Fibroblast of the conjunctiva (primary cell): ENCODE measurements around the gene MAN2C1.
"Not testable (repeated sequence)": the region's sequence is repeated elsewhere in the genome, so short reads cannot be mapped to it uniquely, and the experiment has no call there.

ENCODE experiments used
- DNase-seq: peaks from one replicate; pipeline ENCODE4 v3.0.0-alpha.2; 2010; ENCODE audit warnings: low read depth

MAN2C1 gene

DNA sequence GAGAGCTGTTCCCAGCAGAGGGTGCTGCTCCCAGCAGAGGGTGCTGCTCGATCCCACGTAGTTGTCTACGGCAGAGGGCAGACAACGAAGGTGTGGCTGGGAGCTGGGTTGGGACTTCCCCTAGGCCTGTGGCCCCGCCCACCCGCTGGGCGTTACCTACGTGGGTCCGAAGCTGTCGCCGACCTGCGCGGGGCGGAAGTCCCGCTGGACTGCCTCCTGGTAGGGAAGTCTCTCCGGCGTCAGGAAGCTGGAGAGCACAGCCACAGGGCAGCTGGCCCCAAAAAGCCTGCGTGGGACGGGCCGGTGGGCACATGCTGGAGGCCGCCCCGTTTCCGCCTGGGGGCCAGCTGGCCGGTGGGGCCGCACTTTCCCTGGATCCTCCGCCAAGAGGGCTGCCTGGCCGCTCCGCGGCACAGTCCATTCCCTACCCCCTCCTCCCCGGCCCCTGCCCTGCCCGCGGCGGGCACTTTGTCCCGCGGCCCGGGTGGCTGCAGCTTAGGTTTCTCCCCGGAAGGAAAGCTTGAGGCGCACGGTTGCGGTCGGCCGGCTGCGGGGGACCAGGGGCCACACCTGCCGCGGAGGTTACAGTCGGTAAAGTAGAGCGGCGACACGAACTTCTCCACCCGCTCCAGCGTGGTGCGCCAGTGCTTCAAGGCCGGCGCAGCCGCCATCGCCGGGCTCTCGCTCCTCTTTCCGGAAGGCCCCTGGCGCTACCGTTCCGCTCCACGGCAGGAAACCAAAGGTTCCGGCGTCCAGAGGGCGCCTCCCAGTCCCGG is at the start of gene MAN2C1:
TSS of gene MAN2C1 (minus strand) at position 695 of the 776 bp plus-strand sequence. CDS start at position 671, 24 bp downstream.
- peak; percentile 92 for DNase-seq

GRCh38 chr15:75416584-75416983 is 48.2 kb upstream of the MAN2C1 start:
- no peak for DNase-seq

GRCh38 chr15:75410196-75410595 is 41.8 kb upstream of the MAN2C1 start:
- DNase-seq, result no peak

DNA sequence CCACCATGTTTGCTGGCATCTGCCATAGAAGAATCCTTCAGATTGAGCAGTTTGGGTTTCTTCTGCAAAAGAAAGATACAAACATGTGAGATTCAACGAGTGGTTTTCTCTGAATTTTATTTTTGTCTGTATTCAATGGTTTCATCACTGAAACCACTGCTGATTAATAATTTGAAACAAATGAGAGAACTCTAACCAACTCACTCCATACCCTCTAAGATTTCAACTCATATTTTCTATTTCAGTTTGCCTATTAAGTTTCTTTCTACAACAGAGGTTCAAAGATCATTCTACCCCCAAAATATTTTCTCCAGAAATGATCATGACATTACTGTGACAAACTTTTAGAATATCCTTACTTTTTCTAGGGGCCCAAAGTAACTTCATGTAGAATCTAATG is 38.7 kb upstream of the MAN2C1 start:
- DNase-seq, result no peak

- no peak for DNase-seq
These were observed 35.5 kb upstream of the MAN2C1 start for GRCh38 chr15:75403892-75404291.

DNA sequence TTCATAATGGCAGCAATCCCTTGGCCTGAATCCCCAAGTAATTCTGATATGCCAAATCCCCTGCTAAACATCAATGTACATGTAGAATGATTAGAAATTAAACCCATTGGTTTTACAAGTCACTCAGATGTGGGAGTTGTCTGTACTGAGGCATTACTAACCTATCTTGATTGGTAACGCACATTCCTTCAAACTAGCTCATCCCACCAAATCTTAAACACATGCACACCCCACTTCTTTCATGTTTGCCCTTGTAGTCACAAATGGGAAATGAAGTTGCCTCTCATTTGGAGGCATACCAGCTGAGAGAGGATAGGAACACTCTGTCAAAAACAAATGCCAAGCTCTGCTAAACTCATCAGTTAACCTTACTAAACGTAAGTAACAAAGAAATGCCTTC is 29.1 kb upstream of the MAN2C1 start:
- DNase-seq, result no peak

DNA sequence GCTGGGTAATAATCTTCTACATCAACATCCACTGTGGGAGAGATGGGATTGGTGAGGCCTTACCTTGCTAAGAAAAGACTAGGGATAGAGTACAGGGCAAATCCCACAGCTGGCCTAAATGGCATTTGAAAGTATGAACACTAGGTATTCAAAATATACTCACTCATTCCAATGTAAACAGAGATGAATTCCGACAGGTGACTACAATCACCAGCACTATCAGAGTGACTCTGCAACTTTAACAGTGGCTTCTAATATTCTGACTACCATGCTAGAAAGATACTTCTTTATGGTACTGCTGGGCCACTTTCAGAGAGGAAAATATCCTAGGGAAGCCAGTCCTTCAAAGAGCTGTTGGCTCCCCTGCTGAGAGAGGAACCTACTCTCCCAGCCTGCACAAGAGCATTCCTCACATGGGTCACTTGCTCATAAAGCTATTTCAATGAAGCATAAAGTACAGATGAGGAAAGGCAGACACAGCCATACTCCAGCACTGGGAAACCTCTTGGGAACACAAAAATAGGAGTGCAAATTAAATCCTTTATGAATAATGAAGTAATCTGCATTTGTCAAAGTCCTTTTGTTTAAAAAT is 21.5 kb upstream of the MAN2C1 start:
- DNase-seq, result no peak

- not testable (repeated sequence) for DNase-seq
These were observed 15.6 kb upstream of the MAN2C1 start for GRCh38 chr15:75383986-75384385.

DNA sequence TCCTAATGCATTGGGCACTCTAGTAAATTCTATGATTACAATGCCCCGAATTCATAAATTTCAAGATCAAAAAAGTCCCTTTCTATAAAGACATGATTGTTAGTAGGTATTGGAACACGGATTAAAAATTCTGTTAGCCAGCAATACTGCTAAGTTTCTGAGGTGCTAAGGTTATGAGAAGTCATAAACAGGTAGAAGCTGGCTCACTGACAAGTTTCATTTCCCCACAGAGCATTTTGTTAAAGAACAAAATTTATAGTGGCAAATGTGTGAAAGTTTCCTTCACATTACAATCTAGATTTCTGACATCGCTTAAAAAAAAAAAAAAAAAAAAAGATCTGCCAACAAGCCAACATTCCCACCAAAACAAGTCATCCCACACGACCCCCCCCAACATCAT is 12.4 kb upstream of the MAN2C1 start:
- no peak for DNase-seq

DNA sequence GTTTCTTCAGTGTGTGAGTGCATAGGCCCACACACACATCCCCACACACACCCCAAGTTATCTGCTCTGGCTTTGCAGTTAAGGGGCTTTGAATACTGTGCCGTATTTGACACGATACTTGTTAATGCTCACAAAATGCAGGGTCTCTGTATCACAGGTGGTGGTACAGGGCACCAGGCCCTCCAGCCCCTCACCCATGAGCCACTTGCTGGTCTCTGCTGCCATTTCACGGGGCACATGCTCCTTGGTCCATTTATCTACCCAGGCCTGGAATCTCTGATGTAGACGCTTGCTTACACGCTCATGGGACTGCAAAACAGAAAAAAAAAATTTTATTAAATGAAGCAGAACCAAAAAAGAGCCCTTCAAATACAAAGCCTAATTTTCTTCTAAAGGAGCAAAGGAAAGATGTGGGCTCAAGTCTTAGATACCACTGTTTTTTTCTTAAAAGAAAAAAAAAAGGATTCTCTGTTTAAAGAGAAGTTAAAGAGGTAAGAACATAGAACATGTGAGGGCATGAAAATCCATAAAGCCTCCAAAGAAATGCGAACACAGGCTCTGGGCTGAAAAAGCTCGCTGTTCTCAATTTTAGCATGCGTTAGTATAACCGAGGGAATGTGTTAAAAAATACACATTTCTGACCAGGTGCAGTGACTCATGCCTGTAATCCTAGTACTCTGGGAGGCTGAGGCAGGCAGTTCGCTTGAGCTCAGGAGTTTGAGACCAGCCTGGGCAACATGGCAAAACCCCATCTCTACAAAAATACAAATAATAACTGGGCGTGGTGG is 3.7 kb upstream of the MAN2C1 start:
- no peak for DNase-seq

DNA sequence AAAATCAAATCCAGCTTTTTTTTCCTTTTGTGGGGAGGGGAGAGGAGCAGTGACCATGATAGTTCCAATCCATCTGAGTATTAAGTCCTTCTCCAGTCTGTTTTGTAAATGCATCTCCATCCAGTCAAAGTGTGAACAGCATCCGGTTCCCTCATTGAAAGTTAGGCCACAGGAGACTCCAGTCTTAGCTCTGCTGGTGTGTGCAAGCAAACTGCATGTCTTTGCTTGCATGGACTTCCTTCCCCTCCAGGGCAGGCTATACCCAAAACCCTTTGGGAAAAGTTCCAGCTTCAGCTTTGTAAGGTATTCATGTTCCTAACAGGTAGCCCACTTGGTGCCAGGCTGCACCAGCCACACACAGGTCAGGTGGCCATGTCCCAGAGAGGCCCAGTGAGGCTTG is 3.1 kb upstream of the MAN2C1 start:
- no peak for DNase-seq

DNA sequence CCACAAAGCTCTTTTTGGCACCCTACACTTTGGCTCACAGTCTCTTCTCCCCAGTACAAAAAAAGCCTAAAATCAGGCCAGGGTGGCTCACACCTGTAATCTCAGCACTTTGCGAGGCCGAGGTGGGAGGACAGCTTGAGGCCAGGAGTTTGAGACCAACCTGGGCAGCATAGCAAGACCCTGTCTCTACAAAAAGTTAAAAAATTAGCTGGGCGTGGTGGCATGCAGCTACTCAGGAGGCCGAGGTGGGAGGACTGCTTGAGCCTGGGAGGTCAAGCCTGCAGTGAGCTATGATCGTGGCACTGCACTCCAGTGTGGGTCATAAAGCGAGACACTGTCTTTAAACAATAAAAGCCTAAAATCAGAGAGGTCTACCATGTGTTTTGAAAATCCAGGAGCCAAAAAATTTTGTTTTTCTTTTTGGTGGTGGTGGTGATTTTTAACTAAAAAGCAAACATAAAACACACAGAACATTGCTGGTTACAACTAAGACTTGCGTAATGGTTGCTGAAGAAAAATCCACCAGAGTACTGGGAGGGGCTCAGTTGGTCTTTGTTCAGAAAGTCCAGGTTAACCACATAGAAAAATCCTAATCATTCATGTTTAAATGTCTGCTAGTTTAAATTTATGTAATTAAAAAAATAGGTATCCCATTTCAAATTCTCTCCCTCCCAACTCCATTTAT is 1.6 kb upstream of the MAN2C1 start:
- DNase-seq, result no peak

- DNase-seq, result no peak
These were observed 357 bp upstream of the MAN2C1 start for GRCh38 chr15:75368689-75369239.

- DNase-seq, result no peak
These were observed 948 bp downstream of the MAN2C1 start for GRCh38 chr15:75367406-75367912.

DNA sequence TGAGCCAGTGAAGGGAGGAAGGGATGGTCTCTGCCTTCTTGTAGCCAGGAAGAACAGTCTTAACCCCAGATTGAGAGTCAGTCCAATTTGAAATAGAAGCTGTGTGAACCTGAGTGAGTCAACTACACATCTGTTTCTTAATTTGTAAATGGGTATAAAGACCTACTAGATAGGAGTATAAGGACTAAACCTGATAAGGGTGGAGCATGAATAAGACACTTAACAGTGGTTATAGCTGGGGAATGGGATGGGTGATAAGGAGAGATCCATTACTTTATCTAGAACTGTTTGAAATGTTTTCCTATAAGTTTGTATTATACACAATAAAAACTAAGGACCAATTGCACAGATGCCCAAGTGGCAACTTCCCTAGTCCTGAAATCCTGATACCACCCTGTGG is 1.4 kb downstream of the MAN2C1 start:
- no peak for DNase-seq

DNA sequence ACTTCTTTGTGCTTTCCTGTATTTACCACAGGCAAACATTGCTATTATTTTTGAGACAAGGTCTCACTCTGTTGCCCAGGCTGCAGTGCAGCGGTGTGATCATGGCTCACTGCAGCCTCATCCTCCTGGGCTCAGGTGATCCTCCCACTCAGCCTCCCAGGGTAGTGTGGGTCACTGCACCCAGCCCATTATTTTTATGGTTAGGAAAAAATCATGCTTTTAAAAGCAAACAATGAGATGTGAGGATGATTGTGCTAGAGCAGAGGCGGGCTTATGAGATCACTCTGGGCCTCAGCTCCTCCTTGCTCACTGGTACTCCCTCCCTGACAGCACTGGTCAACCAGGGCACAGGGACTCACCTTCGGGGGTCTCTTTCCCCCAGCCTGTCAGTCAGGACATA is 2.2 kb downstream of the MAN2C1 start:
- DNase-seq, result no peak

DNA sequence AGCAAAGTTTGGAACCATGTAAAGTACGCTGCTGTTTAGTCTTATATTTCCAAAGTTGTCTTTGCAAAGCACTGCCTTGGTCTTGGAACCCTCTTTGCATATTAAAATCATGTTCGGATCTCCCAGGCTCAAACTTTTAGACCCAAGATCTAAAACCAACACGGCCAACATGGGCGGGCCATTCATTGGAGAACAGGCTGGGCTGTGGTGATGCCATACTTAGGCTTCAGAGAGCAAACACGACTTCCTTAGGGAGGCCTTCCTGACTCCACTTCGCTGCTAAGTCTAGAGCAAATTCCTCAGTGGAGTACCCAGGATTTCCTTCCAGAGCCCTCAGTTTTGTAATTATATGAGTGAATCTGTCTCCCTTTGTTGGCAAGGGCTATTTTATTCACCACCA is 3.5 kb downstream of the MAN2C1 start:
- no peak for DNase-seq

DNA sequence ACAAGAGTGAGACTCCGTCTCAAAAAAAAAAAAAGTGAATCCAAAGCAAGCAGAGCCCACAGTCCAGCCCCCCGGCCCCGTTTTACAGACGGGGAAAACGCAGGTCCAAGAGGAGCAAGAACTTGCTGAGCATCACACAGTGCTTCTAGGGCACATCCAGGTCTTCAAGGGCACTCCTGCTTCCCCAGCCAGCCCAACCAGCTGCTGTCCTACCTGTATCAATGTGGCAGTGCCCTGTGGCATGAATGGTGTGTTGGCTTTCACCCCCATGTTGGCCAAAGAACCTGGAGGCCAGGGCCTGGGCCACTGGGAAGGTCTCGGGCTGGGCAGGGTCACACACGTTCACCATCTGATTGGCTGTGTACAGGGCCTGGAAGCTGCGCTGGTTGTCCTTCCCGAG is 4.6 kb downstream of the MAN2C1 start:
- no peak for DNase-seq

DNA sequence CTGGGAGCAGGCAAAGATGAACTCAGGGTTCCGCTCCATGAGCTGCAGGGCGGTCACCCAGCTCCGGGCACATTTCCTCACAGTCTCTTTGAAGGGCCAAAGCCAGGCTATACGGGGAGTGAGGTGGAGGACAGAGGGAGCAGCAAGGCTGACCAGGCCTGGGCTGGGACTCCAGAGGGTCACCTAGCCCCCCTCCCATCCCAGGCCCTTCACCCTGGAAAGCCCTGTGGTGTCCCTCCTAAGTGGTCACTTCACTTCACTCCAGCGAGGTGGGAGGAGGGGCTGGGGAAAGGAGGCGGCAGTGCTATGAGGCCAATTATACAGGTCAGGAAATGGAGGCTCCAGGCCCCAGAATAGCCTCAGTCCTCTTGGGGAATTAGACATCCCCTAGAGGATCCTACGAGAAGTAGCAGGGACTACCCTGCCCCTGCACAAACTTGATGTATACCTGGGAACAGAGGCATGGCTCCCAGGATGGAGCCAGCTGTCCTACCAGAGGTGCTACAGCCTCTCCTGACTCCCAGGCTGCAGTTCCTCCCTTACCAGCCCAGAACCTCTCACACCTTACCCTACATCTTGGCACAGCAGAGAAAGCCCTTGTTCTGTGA is 5.7 kb downstream of the MAN2C1 start:
- no peak for DNase-seq

- no peak for DNase-seq
These were observed 6.3 kb downstream of the MAN2C1 start for GRCh38 chr15:75361989-75362641.
